ENCODE results near the gene MTNR1A. TPM values are rescaled to one million over a fixed set of nuclear protein-coding genes. Genes with fewer than 3 reads are reported as not detected.

The MTNR1A gene
- total RNA-seq, 1 donor from 2014 or later, result not detected

DNA sequence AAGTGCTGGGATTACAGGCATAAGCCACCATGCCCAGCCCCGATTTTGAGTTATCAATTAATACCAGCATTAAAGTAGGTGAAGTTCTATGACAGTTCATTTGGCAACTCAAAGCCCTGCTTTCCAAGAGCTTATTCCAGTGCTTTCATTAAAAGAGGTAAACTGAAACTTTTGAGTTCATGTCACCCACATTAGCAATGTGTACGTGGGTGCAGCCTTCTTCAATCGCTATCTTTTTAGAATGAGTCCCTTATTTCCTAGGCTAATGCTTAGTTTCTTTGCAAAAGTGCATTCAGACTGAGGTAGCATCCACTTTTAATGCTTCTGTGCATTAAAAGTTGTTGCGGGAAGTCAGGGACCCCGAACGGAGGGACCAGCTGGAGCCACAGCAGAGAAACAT, 26.1 kb upstream of the MTNR1A start:
- ATAC-seq (ENCODE audit: low read depth), result no peak
- TF ChIP-seq, protein P1, sequence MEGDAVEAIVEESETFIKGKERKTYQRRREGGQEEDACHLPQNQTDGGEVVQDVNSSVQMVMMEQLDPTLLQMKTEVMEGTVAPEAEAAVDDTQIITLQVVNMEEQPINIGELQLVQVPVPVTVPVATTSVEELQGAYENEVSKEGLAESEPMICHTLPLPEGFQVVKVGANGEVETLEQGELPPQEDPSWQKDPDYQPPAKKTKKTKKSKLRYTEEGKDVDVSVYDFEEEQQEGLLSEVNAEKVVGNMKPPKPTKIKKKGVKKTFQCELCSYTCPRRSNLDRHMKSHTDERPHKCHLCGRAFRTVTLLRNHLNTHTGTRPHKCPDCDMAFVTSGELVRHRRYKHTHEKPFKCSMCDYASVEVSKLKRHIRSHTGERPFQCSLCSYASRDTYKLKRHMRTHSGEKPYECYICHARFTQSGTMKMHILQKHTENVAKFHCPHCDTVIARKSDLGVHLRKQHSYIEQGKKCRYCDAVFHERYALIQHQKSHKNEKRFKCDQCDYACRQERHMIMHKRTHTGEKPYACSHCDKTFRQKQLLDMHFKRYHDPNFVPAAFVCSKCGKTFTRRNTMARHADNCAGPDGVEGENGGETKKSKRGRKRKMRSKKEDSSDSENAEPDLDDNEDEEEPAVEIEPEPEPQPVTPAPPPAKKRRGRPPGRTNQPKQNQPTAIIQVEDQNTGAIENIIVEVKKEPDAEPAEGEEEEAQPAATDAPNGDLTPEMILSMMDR (IDR thresholded peaks at IDR 0.05), result no peak
- intact Hi-C loops (cut with micrococcal nuclease), result loop anchor here (10.0 kb wide), 1 partner anchor 427 kb away; no protein-coding TSS in a partner anchor
- ChIA-PET CTCF (no interaction called here), POLR2A (no interaction called here)
- no peak overlapping the region for H3K4me3 Mint-ChIP-seq
- DNase-seq, result no peak
- no peaks in the 10 kb centered on the region for H3K4me1 Mint-ChIP-seq
- no peaks in the 10 kb centered on the region for H3K27me3 Mint-ChIP-seq
- no peaks in the 10 kb centered on the region for H3K36me3 Mint-ChIP-seq (ENCODE audit: low read depth)
- peaks cover 6% of the 10 kb centered on the region for H3K9me3 Mint-ChIP-seq
- no peak overlapping the region for H3K27ac Mint-ChIP-seq

DNA sequence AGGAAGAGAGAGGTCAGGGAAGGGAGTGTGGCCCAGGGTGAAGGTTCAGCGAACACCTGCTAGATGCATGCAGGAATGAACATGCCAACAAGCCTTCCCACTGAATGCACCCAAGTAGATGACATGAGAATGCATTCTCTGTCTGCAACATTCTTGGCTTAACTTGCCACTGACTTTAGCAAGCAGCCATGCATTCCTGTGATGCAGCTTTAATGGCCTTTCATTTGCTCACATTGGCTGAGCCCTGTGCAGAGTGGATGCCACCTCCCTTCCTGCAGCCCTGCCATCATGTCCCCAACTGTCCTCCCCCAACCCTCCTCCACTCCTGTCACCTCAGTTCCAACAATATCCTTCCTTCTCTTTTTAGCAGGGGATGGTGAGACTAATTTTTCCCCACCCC, 25.3 kb upstream of the MTNR1A start:
- intact Hi-C loops (cut with micrococcal nuclease), result loop anchor here (10.0 kb wide), 1 partner anchor 426 kb away; no protein-coding TSS in a partner anchor
- Mint-ChIP-seq H3K4me1 (no peaks in the 10 kb centered on the region), H3K27me3 (no peaks in the 10 kb centered on the region), H3K36me3 (ENCODE audit: low read depth) (no peaks in the 10 kb centered on the region), H3K27ac (no peak overlapping the region), H3K4me3 (no peak overlapping the region), H3K9me3 (peaks cover 6% of the 10 kb centered on the region)
- DNase-seq (no peak), ATAC-seq (ENCODE audit: low read depth) (no peak)
- TF ChIP-seq, protein P1 (IDR thresholded peaks at IDR 0.05), result no peak
- POLR2A ChIA-PET, result no interaction called here
- CTCF ChIA-PET, result no interaction called here

DNA sequence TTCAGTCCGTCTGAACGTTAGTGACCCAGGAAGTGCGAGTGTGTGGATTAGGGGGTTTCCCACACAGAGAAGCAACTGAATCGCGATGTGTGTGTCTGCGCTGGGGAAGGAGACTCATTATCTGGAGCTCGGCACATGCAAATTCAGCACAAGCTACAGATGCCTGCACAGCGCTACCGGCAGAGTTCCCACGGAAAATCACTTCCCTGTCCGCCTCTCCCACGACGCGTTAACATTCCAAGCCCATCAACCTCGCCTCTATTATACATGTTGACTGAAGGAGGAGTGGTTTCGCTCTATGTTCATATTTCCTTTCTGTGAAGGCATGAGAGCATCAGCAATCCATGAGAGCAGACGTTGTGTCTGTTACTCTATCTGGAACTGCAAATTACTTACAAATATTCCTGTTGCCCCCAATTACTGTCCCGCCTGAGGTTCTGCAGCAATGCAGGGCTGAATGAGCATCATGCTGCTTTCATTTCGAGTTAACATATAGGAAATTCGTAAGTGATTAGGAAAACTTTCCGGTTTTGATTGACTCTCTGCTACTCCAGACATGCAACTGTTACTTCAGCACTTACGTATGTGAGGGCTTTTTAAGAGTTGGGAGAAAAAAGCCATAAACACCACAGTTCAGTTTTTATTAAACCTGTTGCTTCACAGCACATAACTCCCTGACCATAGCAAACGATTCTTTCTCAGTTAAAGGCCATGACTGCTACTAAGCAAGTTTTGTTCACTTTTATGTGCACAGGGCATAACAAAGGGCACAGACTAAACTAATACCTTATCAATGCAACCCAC, 15.0 kb upstream of the MTNR1A start:
- no peak overlapping the region for H3K27ac Mint-ChIP-seq
- no peak overlapping the region for H3K4me3 Mint-ChIP-seq
- intact Hi-C loops (cut with micrococcal nuclease), result no loop called here
- ChIA-PET POLR2A (no interaction called here), CTCF (no interaction called here)
- TF ChIP-seq, protein P1 (IDR thresholded peaks at IDR 0.05), result no peak
- no peaks in the 10 kb centered on the region for H3K27me3 Mint-ChIP-seq
- no peak for ATAC-seq (ENCODE audit: low read depth)
- H3K9me3 Mint-ChIP-seq, result no peaks in the 10 kb centered on the region
- no peak for DNase-seq
- no peaks in the 10 kb centered on the region for H3K4me1 Mint-ChIP-seq
- H3K36me3 Mint-ChIP-seq (ENCODE audit: low read depth), result no peaks in the 10 kb centered on the region

DNA sequence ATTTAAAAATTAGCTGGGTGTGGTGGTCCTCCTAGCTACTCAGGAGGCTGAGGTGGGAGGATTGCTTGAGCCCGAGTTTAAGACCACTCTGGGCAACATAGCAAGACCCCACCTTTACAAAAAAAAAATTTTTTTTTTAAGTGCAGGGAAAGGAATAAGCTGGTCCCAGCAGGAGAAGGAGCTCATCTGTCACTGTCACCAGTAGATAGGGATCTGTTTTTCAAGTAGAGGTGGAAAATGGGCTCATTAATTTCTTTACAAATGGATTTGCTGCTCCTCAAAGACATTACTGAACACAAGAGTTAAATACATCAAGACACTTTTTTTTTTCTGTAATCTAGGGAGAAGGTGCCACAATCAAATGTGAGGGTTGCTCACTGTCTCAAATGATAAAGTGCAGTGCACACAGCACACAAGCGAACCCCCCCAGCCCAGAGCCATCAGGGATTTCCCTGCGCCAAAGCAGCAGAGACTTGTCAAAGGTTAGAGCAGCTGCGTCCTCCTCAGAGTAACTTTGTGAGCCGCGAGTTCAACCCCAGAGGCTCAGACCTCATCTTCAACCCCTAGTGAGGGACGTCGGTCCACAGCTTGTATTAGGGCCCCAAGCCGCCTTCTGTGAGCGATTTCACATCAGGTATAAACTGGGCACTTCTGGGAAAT, 14.3 kb upstream of the MTNR1A start:
- no peak for ATAC-seq (ENCODE audit: low read depth)
- ChIA-PET CTCF (no interaction called here), POLR2A (no interaction called here)
- H3K27me3 Mint-ChIP-seq, result no peaks in the 10 kb centered on the region
- DNase-seq, result no peak
- H3K4me3 Mint-ChIP-seq, result no peak overlapping the region
- TF ChIP-seq, protein P1 (IDR thresholded peaks at IDR 0.05), result no peak
- H3K4me1 Mint-ChIP-seq, result no peaks in the 10 kb centered on the region
- intact Hi-C loops (cut with micrococcal nuclease), result no loop called here
- no peak overlapping the region for H3K27ac Mint-ChIP-seq
- H3K36me3 Mint-ChIP-seq (ENCODE audit: low read depth), result no peaks in the 10 kb centered on the region
- H3K9me3 Mint-ChIP-seq, result no peaks in the 10 kb centered on the region

DNA sequence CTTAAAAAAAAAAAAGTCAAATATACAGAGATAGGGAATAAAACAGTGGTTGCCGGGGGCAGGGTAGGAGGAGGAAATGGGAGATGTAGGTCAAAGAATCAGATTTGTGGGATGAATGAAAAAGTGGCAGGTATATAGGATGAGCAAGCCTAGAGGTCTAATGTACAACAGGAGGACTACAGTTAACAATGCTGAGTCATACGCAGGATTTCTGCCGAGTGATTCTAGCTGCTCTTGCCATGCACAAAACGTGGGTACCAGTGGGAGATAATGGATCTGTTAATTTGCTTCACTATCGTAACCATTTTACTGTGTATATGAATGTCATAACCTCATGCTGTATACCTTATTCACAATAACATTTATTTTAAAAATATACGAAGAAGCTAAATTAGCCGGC, 10.7 kb upstream of the MTNR1A start:
- Mint-ChIP-seq H3K4me1 (no peaks in the 10 kb centered on the region), H3K36me3 (ENCODE audit: low read depth) (no peaks in the 10 kb centered on the region), H3K4me3 (no peak overlapping the region), H3K27ac (no peak overlapping the region), H3K9me3 (no peaks in the 10 kb centered on the region), H3K27me3 (no peaks in the 10 kb centered on the region)
- ChIA-PET CTCF (no interaction called here), POLR2A (no interaction called here)
- TF ChIP-seq, protein P1 (IDR thresholded peaks at IDR 0.05), result no peak
- intact Hi-C loops (cut with micrococcal nuclease), result no loop called here
- ATAC-seq (ENCODE audit: low read depth), result no peak
- DNase-seq, result no peak

Data from activated B cell treated with CpG ODN at 0.5 μM for 24 hours (primary cell).